HepG2 (cell line): ENCODE results near the gene C1orf159. TPM values are rescaled to one million over a fixed set of nuclear protein-coding genes. Genes with fewer than 3 reads are reported as not detected.

Source experiments
- AGO1 ChIP-seq: fragments of 200-400 bp; formaldehyde crosslinking; IDR thresholded peaks from 2 replicates; pipeline ENCODE4 v1.6.1; 2017; ENCODE audit warnings: mild to moderate bottlenecking, low read depth, low read length, moderate library complexity; ENCODE audit not compliant: poor library complexity, severe bottlenecking
- CC2D1A ChIP-seq: sonication (generic); formaldehyde crosslinking; IDR thresholded peaks from 2 replicates; pipeline ENCODE4 v1.8.1; 2023; ENCODE audit warnings: mild to moderate bottlenecking, missing genetic modification reagents
- CEBPG ChIP-seq: IDR thresholded peaks from 2 replicates; pipeline ENCODE4 v1.6.1; 2016
- ESRRA ChIP-seq: sonication (generic); formaldehyde crosslinking; IDR thresholded peaks from 2 replicates; pipeline ENCODE4 v1.5.1; 2020; ENCODE audit warnings: mild to moderate bottlenecking, low read depth, missing genetic modification reagents
- ETV5 ChIP-seq: IDR thresholded peaks from 2 replicates; pipeline ENCODE4 v1.6.1; 2018; ENCODE audit warnings: missing biosample characterization, missing genetic modification reagents, inconsistent platforms, borderline replicate concordance
- FOSL1 ChIP-seq: sonication (generic); formaldehyde crosslinking; IDR thresholded peaks from 2 replicates; pipeline ENCODE4 v1.9.0; 2021; ENCODE audit warnings: missing genetic modification reagents, borderline replicate concordance
- HDAC2 ChIP-seq: sonication (generic); formaldehyde crosslinking; IDR thresholded peaks from 2 replicates; pipeline ENCODE4 v1.4.0; 2020; ENCODE audit warnings: missing genetic modification reagents
- KLF15 ChIP-seq: sonication (generic); formaldehyde crosslinking; IDR thresholded peaks from 2 replicates; pipeline ENCODE4 v1.8.1; 2023; ENCODE audit warnings: borderline replicate concordance, mild to moderate bottlenecking, inconsistent platforms, missing genetic modification reagents, mixed read lengths
- MIXL1 ChIP-seq: IDR thresholded peaks from 2 replicates; pipeline ENCODE4 v1.6.1; 2016
- NAIF1 ChIP-seq: sonication (generic); formaldehyde crosslinking; IDR thresholded peaks from 2 replicates; pipeline ENCODE4 v1.5.0; 2020; ENCODE audit warnings: mild to moderate bottlenecking, missing genetic modification reagents, borderline replicate concordance
- POLR2AphosphoS5 ChIP-seq: IDR thresholded peaks from 2 replicates; pipeline ENCODE4 v1.6.1; 2012; ENCODE audit warnings: low read depth, low read length
- RFXANK ChIP-seq: IDR thresholded peaks from 2 replicates; pipeline ENCODE4 v1.6.1; 2016
- RXRA ChIP-seq: sonication (generic); formaldehyde crosslinking; IDR thresholded peaks from 2 replicates; pipeline ENCODE4 v1.5.1; 2020; ENCODE audit warnings: missing genetic modification reagents
- TCF7 ChIP-seq: sonication (generic); IDR thresholded peaks from 2 replicates; pipeline ENCODE4 v1.6.1; 2016; ENCODE audit warnings: antibody characterized with exemption, low read depth
- ZBED4 ChIP-seq: sonication (generic); formaldehyde crosslinking; IDR thresholded peaks from 2 replicates; pipeline ENCODE4 v1.4.0; 2020; ENCODE audit warnings: missing genetic modification reagents, borderline replicate concordance
- ZFY ChIP-seq: sonication (generic); formaldehyde crosslinking; IDR thresholded peaks from 2 replicates; pipeline ENCODE4 v1.4.0; 2020; ENCODE audit warnings: missing genetic modification reagents
- ZMYM3 ChIP-seq: sonication (generic); formaldehyde crosslinking; IDR thresholded peaks from 2 replicates; pipeline ENCODE4 v1.5.1; 2020; ENCODE audit warnings: mild to moderate bottlenecking, missing genetic modification reagents
- ZNF136 ChIP-seq: sonication (generic); formaldehyde crosslinking; IDR thresholded peaks from 2 replicates; pipeline ENCODE4 v1.8.1; 2022; ENCODE audit warnings: low read depth, mild to moderate bottlenecking, moderate library complexity, missing genetic modification reagents
- ZNF264 ChIP-seq: sonication (generic); formaldehyde crosslinking; IDR thresholded peaks from 2 replicates; pipeline ENCODE4 v1.4.0; 2020; ENCODE audit warnings: missing genetic modification reagents
- ZNF317 ChIP-seq: sonication (generic); formaldehyde crosslinking; IDR thresholded peaks from 2 replicates; pipeline ENCODE4 v1.5.0; 2020; ENCODE audit warnings: mild to moderate bottlenecking, missing genetic modification reagents
- ZNF382 ChIP-seq: sonication (generic); formaldehyde crosslinking; IDR thresholded peaks from 2 replicates; pipeline ENCODE4 v1.5.0; 2020; ENCODE audit warnings: missing genetic modification reagents, mild to moderate bottlenecking, borderline replicate concordance
- ZNF414 ChIP-seq: sonication (generic); formaldehyde crosslinking; IDR thresholded peaks from 2 replicates; pipeline ENCODE4 v1.5.0; 2020; ENCODE audit warnings: missing genetic modification reagents
- ZNF749 ChIP-seq: sonication (generic); formaldehyde crosslinking; IDR thresholded peaks from 2 replicates; pipeline ENCODE4 v1.8.0; 2022; ENCODE audit warnings: mild to moderate bottlenecking, missing genetic modification reagents, moderate library complexity, borderline replicate concordance
- ZNF790 ChIP-seq: sonication (generic); formaldehyde crosslinking; IDR thresholded peaks from 2 replicates; pipeline ENCODE4 v1.8.0; 2022; ENCODE audit warnings: missing genetic modification reagents, mild to moderate bottlenecking, borderline replicate concordance
- ZSCAN25 ChIP-seq: sonication (generic); formaldehyde crosslinking; IDR thresholded peaks from 2 replicates; pipeline ENCODE4 v1.8.0; 2022; ENCODE audit warnings: mild to moderate bottlenecking, missing genetic modification reagents
- polyA plus RNA-seq, 8 experiments: library from polyadenylated mRNA; depleted of rRNA in 3 of 8; stranded (reverse) in 7 of 8; unstranded in 1 of 8; fragments of >200 nt; fragmentation: Illumina TruSeq in 4 of 8; extraction: Trizol in 4 of 8; gene quantifications; 2 replicates each; pipeline versions ENCODE4 v1.2.1 to v1.2.3, GENCODE V29; 2011 to 2016; ENCODE audit warnings: low read depth in 4 of 8, missing spikeins in 1 of 8, mixed read lengths in 1 of 8; ENCODE audit not compliant: insufficient read depth in 1 of 8
- total RNA-seq, 5 experiments: library from RNA; depleted of rRNA; stranded (reverse); fragments of >200 nt; fragmentation: Illumina TruSeq; extraction: Trizol; gene quantifications; 2 replicates each; pipeline ENCODE4 v1.2.3, GENCODE V29; 2016; ENCODE audit warnings: low read depth in 1 of 5
- TF ChIP-seq, protein P1 (sequence below): sonication (generic); formaldehyde crosslinking; IDR thresholded peaks from 2 replicates; pipeline ENCODE4 v1.4.0; 2020; ENCODE audit warnings: missing genetic modification reagents

Gene C1orf159
- total and polyA plus RNA-seq, 2 of the 13 experiments (the other 11 are each of a cell fraction or from before 2014, with no cell fraction given): 3.8 to 6.7 TPM

DNA sequence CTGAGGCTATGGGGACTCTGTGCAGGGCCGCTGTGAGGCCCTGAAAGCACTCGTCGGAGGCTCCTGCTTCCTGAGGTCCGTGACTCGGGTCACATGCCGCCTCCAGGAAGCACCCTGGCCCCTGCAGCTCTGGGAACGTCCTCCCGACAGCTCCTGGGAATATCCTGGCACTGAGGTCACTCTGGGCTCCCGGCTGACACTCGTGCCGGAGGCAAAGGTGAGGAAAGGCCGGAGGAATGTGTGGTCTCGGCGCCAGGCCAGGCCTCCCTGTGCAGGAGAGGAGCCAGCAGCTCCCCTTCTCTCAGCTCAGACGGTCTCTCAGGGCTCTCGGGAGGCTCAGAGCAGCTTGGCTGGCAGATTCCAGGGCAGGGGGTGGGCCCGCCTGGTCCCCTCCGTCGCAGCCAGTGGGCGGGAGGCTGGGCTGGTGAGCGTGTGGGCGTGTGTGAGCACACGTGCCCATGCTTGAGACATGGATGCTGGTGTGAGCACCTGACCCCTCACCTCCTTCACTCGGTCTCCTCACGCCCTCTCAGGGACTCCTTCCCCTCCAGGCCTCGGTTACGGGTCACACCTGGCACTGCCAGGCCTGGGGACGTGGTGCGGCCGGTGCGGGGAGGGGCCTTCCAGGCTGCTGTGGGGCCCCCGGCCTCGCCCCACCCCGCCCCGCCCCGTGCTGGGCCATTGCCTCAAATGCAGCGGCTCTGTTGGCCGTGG lies 36.3 kb downstream of the C1orf159 start (continued):
- TF ChIP-seq ZBED4 (no peak), MIXL1 (no peak), KLF15 (CRISPR knock-in tag) (no peak), TCF7 (no peak), FOSL1 (CRISPR knock-in tag) (no peak), NAIF1 (no peak), ZNF382 (CRISPR knock-in tag) (no peak), AGO1 (peak; percentile 89), ETV5 (CRISPR knock-in tag) (peak; percentile 58; the same call in 1 of the 2 replicates), HDAC2 (CRISPR knock-in tag) (no peak; the same call in 1 of the 2 replicates), ZNF264 (CRISPR knock-in tag) (no peak), CC2D1A (CRISPR knock-in tag) (no peak), POLR2AphosphoS5 (no peak), ZNF749 (CRISPR knock-in tag) (no peak), ESRRA (CRISPR knock-in tag) (peak; percentile 67; the same call in 1 of the 2 replicates), ZNF414 (no peak; the same call in 1 of the 2 replicates), ZNF317 (CRISPR knock-in tag) (0 out of 2 replicates have a peak, but pooled peaks have one; percentile 67), ZFY (CRISPR knock-in tag) (peak; percentile 77), ZMYM3 (CRISPR knock-in tag) (peak; percentile 64; the same call in 1 of the 2 replicates), ZNF136 (no peak), ZNF790 (CRISPR knock-in tag) (no peak), RXRA (CRISPR knock-in tag) (peak; percentile 83), ZSCAN25 (CRISPR knock-in tag) (peak; percentile 63), CEBPG (no peak), RFXANK (CRISPR knock-in tag) (no peak)
- TF ChIP-seq, protein P1, sequence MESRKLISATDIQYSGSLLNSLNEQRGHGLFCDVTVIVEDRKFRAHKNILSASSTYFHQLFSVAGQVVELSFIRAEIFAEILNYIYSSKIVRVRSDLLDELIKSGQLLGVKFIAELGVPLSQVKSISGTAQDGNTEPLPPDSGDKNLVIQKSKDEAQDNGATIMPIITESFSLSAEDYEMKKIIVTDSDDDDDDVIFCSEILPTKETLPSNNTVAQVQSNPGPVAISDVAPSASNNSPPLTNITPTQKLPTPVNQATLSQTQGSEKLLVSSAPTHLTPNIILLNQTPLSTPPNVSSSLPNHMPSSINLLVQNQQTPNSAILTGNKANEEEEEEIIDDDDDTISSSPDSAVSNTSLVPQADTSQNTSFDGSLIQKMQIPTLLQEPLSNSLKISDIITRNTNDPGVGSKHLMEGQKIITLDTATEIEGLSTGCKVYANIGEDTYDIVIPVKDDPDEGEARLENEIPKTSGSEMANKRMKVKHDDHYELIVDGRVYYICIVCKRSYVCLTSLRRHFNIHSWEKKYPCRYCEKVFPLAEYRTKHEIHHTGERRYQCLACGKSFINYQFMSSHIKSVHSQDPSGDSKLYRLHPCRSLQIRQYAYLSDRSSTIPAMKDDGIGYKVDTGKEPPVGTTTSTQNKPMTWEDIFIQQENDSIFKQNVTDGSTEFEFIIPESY (CRISPR knock-in tag): no peak; the same call in 1 of the 2 replicates
